Endothelial cell of umbilical vein (primary cell): ENCODE measurements around the gene SMIM14. TPM values are rescaled to one million over a fixed set of nuclear protein-coding genes. Genes with fewer than 3 reads are reported as not detected.

Source experiments
- BruUV-seq: library from RNA; stranded (reverse); fragments of 400-500 nt; replicated peaks from 2 replicates; lab custom pipeline; 2021; lab: Mats Ljungman, UMichigan
- CTCF ChIA-PET: fragments of 300-600, 350-600 bp; sonication (Branson Sonifier 250); formaldehyde crosslinking; loops from one replicate; lab custom pipeline; 2021; ENCODE audit warnings: antibody characterized with exemption, inconsistent platforms; lab: Charles Lee
- POLR2A ChIA-PET: fragments of 300-600, 350-600 bp; sonication (Branson Sonifier 250); formaldehyde crosslinking; loops from one replicate; lab custom pipeline; 2021; ENCODE audit warnings: antibody characterized with exemption, inconsistent platforms; lab: Charles Lee
- DNase-seq: peaks from one replicate; pipeline ENCODE4 v3.0.0-alpha.2; 2011; ENCODE audit warnings: low read depth, low spot score
- FAIRE-seq: peaks from 2 replicates; lab custom pipeline; 2011; peaks lifted over from hg19 to GRCh38; lab: Jason Lieb, UNC
- H2AFZ ChIP-seq: 2 replicates; pipeline ENCODE4 v1.6.0; 2012; ENCODE audit warnings: low read depth, low read length, control low read depth, inconsistent platforms
- H3K27ac ChIP-seq: 2 replicates; pipeline ENCODE4 v1.5.1; 2011; ENCODE audit warnings: low read depth, mild to moderate bottlenecking, control low read depth, low read length, moderate library complexity; ENCODE audit not compliant: insufficient read depth
- H3K27me3 ChIP-seq, 2 experiments: 2 replicates each; pipeline versions ENCODE4 v1.6.0 to v1.6.1; 2011; ENCODE audit warnings: low read length in 2 of 2, mixed read lengths in 1 of 2; ENCODE audit not compliant: control insufficient read depth in 2 of 2, insufficient read depth in 2 of 2
- H3K36me3 ChIP-seq, 2 experiments: 2 replicates in 1 of 2; 3 replicates in 1 of 2; pipeline ENCODE4 v1.5.1; 2011; ENCODE audit warnings: low read length in 2 of 2, mild to moderate bottlenecking in 1 of 2, moderate library complexity in 1 of 2; ENCODE audit not compliant: control insufficient read depth in 2 of 2, insufficient read depth in 2 of 2; ENCODE audit errors: extremely low read depth in 1 of 2
- H3K4me1 ChIP-seq: 3 replicates; pipeline ENCODE4 v1.5.1; 2011; ENCODE audit warnings: mild to moderate bottlenecking, low read length; ENCODE audit not compliant: control insufficient read depth, insufficient read depth; ENCODE audit errors: extremely low read depth
- H3K4me2 ChIP-seq: 2 replicates; pipeline ENCODE4 v1.6.1; 2011; ENCODE audit warnings: low read length, control low read depth, mixed read lengths; ENCODE audit not compliant: insufficient read depth
- H3K4me3 ChIP-seq, 3 experiments: fragments of 200-600 bp in 1 of 3; sonication (generic), shearing (Covaris generic) in 1 of 3; replicated peaks in 1 of 3; 2 replicates each; pipeline ENCODE4 v1.5.1; 2011 to 2016; ENCODE audit warnings: control low read depth in 3 of 3, low read length in 3 of 3, mild to moderate bottlenecking in 2 of 3, inconsistent platforms in 1 of 3, low read depth in 1 of 3, moderate library complexity in 1 of 3; ENCODE audit not compliant: insufficient read depth in 1 of 3
- H3K79me2 ChIP-seq: 2 replicates; pipeline ENCODE4 v1.6.0; 2012; ENCODE audit warnings: low read length, inconsistent platforms; ENCODE audit not compliant: control insufficient read depth, insufficient read depth
- H3K9ac ChIP-seq: replicated peaks from 2 replicates; pipeline ENCODE3; 2011; ENCODE audit warnings: low read length, control low read depth; ENCODE audit not compliant: insufficient read depth; ENCODE audit errors: extremely low read depth
- H3K9me1 ChIP-seq: replicated peaks from 3 replicates; pipeline ENCODE4 v1.6.0; 2011; ENCODE audit warnings: mild to moderate bottlenecking, low read length; ENCODE audit not compliant: control insufficient read depth, insufficient read depth; ENCODE audit errors: extremely low read depth
- H3K9me3 ChIP-seq: replicated peaks from 2 replicates; pipeline ENCODE4 v1.5.1; 2012; ENCODE audit warnings: low read length, inconsistent platforms; ENCODE audit not compliant: control insufficient read depth, insufficient read depth
- H4K20me1 ChIP-seq: replicated peaks from 2 replicates; pipeline ENCODE3; 2011; ENCODE audit warnings: mild to moderate bottlenecking, low read length; ENCODE audit not compliant: control insufficient read depth, insufficient read depth; ENCODE audit errors: extremely low read depth
- EZH2 ChIP-seq: IDR thresholded peaks from 2 replicates; pipeline ENCODE4 v1.6.1; 2012; ENCODE audit warnings: borderline replicate concordance, low read depth, mild to moderate bottlenecking, moderate library complexity, low read length, inconsistent platforms; ENCODE audit not compliant: severe bottlenecking
- FOS ChIP-seq: IDR thresholded peaks from 2 replicates; pipeline ENCODE4 v1.6.1; 2011; ENCODE audit warnings: mild to moderate bottlenecking, low read length, moderate library complexity, borderline replicate concordance; ENCODE audit not compliant: insufficient read depth
- GATA2 ChIP-seq: IDR thresholded peaks from 2 replicates; pipeline ENCODE4 v1.7.0; 2011; ENCODE audit warnings: low read depth, mild to moderate bottlenecking, moderate library complexity, mixed read lengths, low read length; ENCODE audit not compliant: insufficient read length, insufficient read depth
- JUN ChIP-seq: IDR thresholded peaks from 2 replicates; pipeline ENCODE4 v1.6.1; 2011; ENCODE audit warnings: borderline replicate concordance, low read depth; ENCODE audit not compliant: insufficient read length, insufficient read depth
- MYC ChIP-seq: IDR thresholded peaks from one replicate; pipeline ENCODE4 v1.6.1; 2011; ENCODE audit warnings: mild to moderate bottlenecking, low read depth, low read length
- POLR2A ChIP-seq: IDR thresholded peaks from 2 replicates; pipeline ENCODE4 v1.6.1; 2012; ENCODE audit warnings: low read depth, mild to moderate bottlenecking, control low read depth, low read length
- POLR2AphosphoS5 ChIP-seq: IDR thresholded peaks from 2 replicates; pipeline ENCODE4 v1.6.1; 2012; ENCODE audit warnings: low read depth, mild to moderate bottlenecking, control low read depth, low read length, moderate library complexity; ENCODE audit not compliant: insufficient read depth
- dilution Hi-C: fragments of 300-500 bp; cut with MboI; formaldehyde crosslinking; loops from one replicate; pipeline ENCODE4 v1.15.0; 2019; ENCODE audit warnings: low sequenced_read_pairs; ENCODE audit not compliant: extremely low pct_ligation_motif_present
- intact Hi-C: fragments of 100-400 bp; cut with micrococcal nuclease; formaldehyde crosslinking; loops from one replicate; pipeline ENCODE4 v1.10.0; 2022
- polyA plus RNA-seq, 4 experiments: library from polyadenylated mRNA; depleted of rRNA in 3 of 4; stranded (reverse) in 3 of 4; unstranded in 1 of 4; fragments of >200 nt; gene quantifications; 2 replicates each; pipeline versions ENCODE4 v1.2.1 to v1.2.3, GENCODE V29; 2011 to 2012; ENCODE audit warnings: missing spikeins in 1 of 4
- total RNA-seq: library from RNA; stranded (reverse); gene quantifications from 2 replicates; pipeline ENCODE4 v1.2.3, GENCODE V29; 2021
- TF ChIP-seq, protein P1 (sequence below), 2 donors: IDR thresholded peaks; 1 replicate in 1 of 2; 2 replicates in 1 of 2; pipeline ENCODE4 v1.5.1; 2011; ENCODE audit warnings: low read length in 2 of 2, mild to moderate bottlenecking in 2 of 2, moderate library complexity in 2 of 2, control low read depth in 1 of 2, inconsistent platforms in 1 of 2, low read depth in 1 of 2; ENCODE audit not compliant: insufficient read depth in 1 of 2; ENCODE audit errors: extremely low read depth in 1 of 2
- TF ChIP-seq, protein P2 (sequence below): IDR thresholded peaks from 2 replicates; pipeline ENCODE4 v1.6.1; 2011; ENCODE audit not compliant: insufficient read depth, insufficient read length

The SMIM14 gene
- total and polyA plus RNA-seq, 2 donors (not counting 3 experiments of a cell fraction or from before 2014, with no cell fraction given), result 12.3 to 15.4 TPM

DNA sequence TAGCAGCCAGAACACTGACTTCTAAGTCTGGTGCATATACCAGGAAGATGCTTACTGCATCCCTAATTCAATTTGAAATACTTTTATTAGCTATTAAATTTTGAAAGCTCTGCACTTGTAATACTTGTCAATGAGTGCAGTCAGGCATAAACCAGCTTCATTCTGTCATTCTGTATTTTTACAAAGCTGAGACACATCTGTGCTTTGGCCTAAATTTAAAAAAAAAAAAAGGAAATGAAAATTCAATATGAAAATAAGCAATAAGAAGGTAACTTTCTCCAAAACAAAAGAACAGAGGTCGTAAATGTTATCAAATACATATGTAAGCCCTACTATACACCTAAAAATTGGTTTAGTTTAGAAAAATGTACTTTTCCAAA lies 7.0 kb downstream of the SMIM14 start:
- intact Hi-C loops, result no loop called here
- no peaks in the 10 kb centered on the region for H3K79me2 ChIP-seq

DNA sequence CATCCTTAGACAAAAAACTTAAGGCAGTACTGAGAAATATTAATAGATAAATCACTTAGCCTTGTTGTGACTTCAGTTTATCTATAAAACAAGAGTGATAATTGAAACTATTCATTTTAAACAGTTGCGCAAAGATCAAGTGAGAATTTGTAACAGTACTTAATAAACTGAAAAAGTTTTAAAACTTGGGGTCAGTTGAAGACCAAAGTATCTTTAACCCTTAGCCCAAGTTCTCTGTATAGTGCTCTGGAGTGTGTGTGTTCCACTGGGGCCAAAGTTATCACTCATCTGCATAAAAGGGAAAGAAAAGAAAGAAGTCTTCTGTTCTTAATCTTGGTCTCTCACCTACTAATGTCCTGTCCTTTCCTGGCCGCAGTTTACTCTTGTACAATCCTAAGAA lies 11.3 kb downstream of the SMIM14 start:
- Histone ChIP-seq H3K27me3 (no peaks in the 10 kb centered on the region), H4K20me1 (no peaks in the 10 kb centered on the region), H3K9ac (no peak overlapping the region), H3K4me2 (no peak overlapping the region), H3K9me3 (no peaks in the 10 kb centered on the region), H3K4me3 (no peak overlapping the region), H3K79me2 (no peaks in the 10 kb centered on the region), H3K9me1 (no peaks in the 10 kb centered on the region), H3K4me1 (peaks cover 10% of the 10 kb centered on the region), H2AFZ (no peak overlapping the region), H3K27ac (no peak overlapping the region), H3K36me3 (no peaks in the 10 kb centered on the region)
- CTCF ChIA-PET, result no interaction called here
- FAIRE-seq (no peak), DNase-seq (no peak)
- TF ChIP-seq EZH2 (no peak), JUN (no peak), POLR2A (no peak), POLR2AphosphoS5 (no peak), MYC (no peak), GATA2 (no peak), FOS (no peak)
- TF ChIP-seq, protein P1, sequence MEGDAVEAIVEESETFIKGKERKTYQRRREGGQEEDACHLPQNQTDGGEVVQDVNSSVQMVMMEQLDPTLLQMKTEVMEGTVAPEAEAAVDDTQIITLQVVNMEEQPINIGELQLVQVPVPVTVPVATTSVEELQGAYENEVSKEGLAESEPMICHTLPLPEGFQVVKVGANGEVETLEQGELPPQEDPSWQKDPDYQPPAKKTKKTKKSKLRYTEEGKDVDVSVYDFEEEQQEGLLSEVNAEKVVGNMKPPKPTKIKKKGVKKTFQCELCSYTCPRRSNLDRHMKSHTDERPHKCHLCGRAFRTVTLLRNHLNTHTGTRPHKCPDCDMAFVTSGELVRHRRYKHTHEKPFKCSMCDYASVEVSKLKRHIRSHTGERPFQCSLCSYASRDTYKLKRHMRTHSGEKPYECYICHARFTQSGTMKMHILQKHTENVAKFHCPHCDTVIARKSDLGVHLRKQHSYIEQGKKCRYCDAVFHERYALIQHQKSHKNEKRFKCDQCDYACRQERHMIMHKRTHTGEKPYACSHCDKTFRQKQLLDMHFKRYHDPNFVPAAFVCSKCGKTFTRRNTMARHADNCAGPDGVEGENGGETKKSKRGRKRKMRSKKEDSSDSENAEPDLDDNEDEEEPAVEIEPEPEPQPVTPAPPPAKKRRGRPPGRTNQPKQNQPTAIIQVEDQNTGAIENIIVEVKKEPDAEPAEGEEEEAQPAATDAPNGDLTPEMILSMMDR (IDR thresholded peaks at IDR 0.05; ENCODE audit: extremely low read depth in 1 of 2, insufficient read depth in 1 of 2, low read depth in 1 of 2, low read length in 2 of 2), result no peak
- TF ChIP-seq, protein P2, sequence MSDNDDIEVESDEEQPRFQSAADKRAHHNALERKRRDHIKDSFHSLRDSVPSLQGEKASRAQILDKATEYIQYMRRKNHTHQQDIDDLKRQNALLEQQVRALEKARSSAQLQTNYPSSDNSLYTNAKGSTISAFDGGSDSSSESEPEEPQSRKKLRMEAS, result no peak
- intact Hi-C loops, result no loop called here
- POLR2A ChIA-PET, result no interaction called here
- BruUV-seq, result no TSS peak
- dilution Hi-C loops, result no loop called here

More for the DNA sequence above, 7.0 kb downstream of the SMIM14 start:
- DNase-seq (no peak), FAIRE-seq (no peak)
- Histone ChIP-seq H3K9me3 (no peaks in the 10 kb centered on the region), H3K27me3 (no peaks in the 10 kb centered on the region), H3K4me2 (no peak overlapping the region), H4K20me1 (no peaks in the 10 kb centered on the region), H3K9me1 (no peaks in the 10 kb centered on the region), H3K36me3 (no peaks in the 10 kb centered on the region), H3K27ac (no peak overlapping the region), H3K4me1 (no peaks in the 10 kb centered on the region), H3K9ac (no peak overlapping the region), H2AFZ (no peak overlapping the region), H3K4me3 (no peak overlapping the region)
- CTCF ChIA-PET, result interaction anchor here (0.7 to 2.6 kb wide), 4 partner anchors 19 to 136 kb away, joined by 3 to 8 read pairs (median 4); partner anchors contain the start of gene UGDH
- dilution Hi-C loops, result no loop called here
- TF ChIP-seq POLR2A (no peak), JUN (no peak), FOS (no peak), EZH2 (no peak), MYC (no peak)
- no TSS peak for BruUV-seq
- POLR2A ChIA-PET, result interaction anchor here (0.7 kb wide), 1 partner anchor 20 kb away, joined by 3 read pairs; no protein-coding TSS in a partner anchor
